22Rv1 (cell line): ENCODE results near the gene MYOD1.

Experiments used
- ZFX ChIP-seq: fragments of 450-650 bp; IDR thresholded peaks from 2 replicates; pipeline ENCODE4 v1.6.1; 2017; ENCODE audit warnings: antibody characterized with exemption, borderline replicate concordance
- TF ChIP-seq, protein P1 (sequence below): fragments of 450-650 bp; IDR thresholded peaks from 2 replicates; pipeline ENCODE4 v1.5.1; 2017; ENCODE audit warnings: mild to moderate bottlenecking

DNA sequence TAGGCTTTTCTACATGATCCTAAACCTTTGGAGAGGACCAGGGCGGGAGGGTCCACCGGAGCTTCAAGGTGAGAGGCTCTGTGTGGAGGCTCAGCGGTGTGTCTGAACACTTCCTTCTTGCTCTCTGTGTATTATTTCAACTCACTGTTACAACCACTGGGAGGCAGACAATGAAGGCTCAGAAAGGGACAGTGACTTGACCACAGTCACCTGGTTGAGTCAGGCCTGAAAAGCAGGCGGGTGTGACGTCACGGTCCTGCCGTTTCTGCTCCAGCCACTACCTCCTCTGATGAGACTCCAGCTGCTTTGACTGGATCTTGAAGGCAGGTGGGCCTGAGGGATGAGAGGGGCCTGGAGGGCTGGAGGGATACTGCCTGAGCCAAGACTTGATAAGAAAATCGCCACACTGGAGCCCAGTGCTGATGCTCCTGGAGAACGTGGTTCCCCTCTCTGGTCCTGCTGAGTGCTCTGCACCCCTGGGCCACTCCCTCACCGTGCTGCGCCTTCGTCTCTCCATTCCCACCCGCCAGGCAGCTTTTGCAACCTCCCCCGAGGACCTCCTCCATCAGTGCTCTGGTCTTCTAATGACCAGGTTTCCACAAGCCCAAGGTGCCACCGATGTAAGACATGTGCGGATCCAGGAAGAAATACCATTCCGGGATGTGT, 43.1 kb downstream of the MYOD1 start:
- TF ChIP-seq, protein P1, sequence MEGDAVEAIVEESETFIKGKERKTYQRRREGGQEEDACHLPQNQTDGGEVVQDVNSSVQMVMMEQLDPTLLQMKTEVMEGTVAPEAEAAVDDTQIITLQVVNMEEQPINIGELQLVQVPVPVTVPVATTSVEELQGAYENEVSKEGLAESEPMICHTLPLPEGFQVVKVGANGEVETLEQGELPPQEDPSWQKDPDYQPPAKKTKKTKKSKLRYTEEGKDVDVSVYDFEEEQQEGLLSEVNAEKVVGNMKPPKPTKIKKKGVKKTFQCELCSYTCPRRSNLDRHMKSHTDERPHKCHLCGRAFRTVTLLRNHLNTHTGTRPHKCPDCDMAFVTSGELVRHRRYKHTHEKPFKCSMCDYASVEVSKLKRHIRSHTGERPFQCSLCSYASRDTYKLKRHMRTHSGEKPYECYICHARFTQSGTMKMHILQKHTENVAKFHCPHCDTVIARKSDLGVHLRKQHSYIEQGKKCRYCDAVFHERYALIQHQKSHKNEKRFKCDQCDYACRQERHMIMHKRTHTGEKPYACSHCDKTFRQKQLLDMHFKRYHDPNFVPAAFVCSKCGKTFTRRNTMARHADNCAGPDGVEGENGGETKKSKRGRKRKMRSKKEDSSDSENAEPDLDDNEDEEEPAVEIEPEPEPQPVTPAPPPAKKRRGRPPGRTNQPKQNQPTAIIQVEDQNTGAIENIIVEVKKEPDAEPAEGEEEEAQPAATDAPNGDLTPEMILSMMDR = no peak
- TF ChIP-seq ZFX = no peak
